Effector memory CD4-positive, alpha-beta T cell (primary cell): Measurements from ENCODE around the gene CACNA1D.

Source experiments
- DNase-seq, 3 donors: peaks; one replicate each; pipeline ENCODE4 v3.0.0-alpha.2; 2020
- H3K27ac ChIP-seq: 2 replicates; pipeline ENCODE4 v1.7.0; 2013; ENCODE audit warnings: mild to moderate bottlenecking, low read length, moderate library complexity; ENCODE audit not compliant: insufficient read depth, poor library complexity, severe bottlenecking
- H3K27me3 ChIP-seq: replicated peaks from 2 replicates; pipeline ENCODE4 v1.7.0; 2013; ENCODE audit warnings: mild to moderate bottlenecking, low read length; ENCODE audit not compliant: insufficient read depth, control insufficient read depth, poor library complexity, severe bottlenecking
- H3K36me3 ChIP-seq: 2 replicates; pipeline ENCODE4 v1.7.0; 2013; ENCODE audit warnings: mild to moderate bottlenecking, low read length, moderate library complexity; ENCODE audit not compliant: control insufficient read depth, insufficient read depth
- H3K4me1 ChIP-seq: 2 replicates; pipeline ENCODE4 v1.7.0; 2013; ENCODE audit warnings: low read length, mild to moderate bottlenecking; ENCODE audit not compliant: control insufficient read depth, insufficient read depth, poor library complexity, severe bottlenecking
- H3K4me3 ChIP-seq: 2 replicates; pipeline ENCODE4 v1.7.0; 2013; ENCODE audit warnings: low read length, low read depth, mild to moderate bottlenecking; ENCODE audit not compliant: insufficient read depth, poor library complexity, severe bottlenecking
- H3K9me3 ChIP-seq: 2 replicates; pipeline ENCODE4 v1.7.0; 2013; ENCODE audit warnings: mild to moderate bottlenecking, low read length, moderate library complexity; ENCODE audit not compliant: control insufficient read depth

The CACNA1D gene

GRCh38 chr3:53775018-53775417, 280.6 kb downstream of the CACNA1D start:
- DNase-seq: no peak
- Histone ChIP-seq H3K9me3 (no peaks in the 10 kb centered on the region), H3K27ac (no peak overlapping the region), H3K27me3 (no peaks in the 10 kb centered on the region), H3K4me1 (no peaks in the 10 kb centered on the region), H3K4me3 (no peak overlapping the region), H3K36me3 (no peaks in the 10 kb centered on the region)

DNA sequence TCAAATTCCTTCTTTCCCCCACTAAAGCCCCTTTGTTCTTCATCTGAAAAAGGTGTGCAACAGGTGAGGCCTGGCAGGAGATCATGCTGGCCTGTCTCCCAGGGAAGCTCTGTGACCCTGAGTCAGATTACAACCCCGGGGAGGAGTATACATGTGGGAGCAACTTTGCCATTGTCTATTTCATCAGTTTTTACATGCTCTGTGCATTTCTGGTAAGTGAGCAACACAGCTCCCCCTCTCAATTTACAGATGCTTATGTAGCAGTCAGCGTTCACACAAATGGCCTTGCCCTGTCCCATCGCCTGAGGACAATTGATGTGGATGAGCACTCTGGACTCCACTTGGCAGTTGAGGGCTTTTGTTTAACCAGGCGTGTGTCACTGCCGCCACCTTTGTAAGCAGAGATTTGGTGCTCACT, 281.4 kb downstream of the CACNA1D start:
- Histone ChIP-seq H3K36me3 (no peaks in the 10 kb centered on the region), H3K27ac (no peak overlapping the region), H3K4me3 (no peak overlapping the region), H3K9me3 (no peaks in the 10 kb centered on the region), H3K4me1 (no peaks in the 10 kb centered on the region), H3K27me3 (no peaks in the 10 kb centered on the region)
- DNase-seq: no peak

DNA sequence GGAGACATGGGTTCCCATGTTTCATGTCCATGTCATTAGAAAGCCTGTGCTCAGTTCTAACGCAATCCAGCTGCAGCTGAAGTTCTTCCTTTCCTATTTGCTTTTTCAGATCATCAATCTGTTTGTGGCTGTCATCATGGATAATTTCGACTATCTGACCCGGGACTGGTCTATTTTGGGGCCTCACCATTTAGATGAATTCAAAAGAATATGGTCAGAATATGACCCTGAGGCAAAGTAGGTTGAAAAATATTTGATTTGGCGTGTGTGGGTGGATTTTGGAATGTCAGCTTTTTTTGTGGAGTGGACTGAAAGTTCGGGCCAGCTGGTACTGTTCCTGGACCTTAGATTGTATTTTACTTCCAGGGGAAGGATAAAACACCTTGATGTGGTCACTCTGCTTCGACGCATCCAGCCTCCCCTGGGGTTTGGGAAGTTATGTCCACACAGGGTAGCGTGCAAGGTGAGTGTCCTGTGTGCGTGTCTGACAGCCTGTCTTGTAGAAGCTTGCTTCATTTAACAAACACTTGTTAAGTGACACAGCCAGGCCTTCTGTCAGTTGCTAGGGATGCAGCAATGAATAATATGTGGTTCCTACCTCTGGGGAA, 282.2 kb downstream of the CACNA1D start:
- H3K9me3 ChIP-seq: no peaks in the 10 kb centered on the region
- DNase-seq: no peak
- H3K27me3 ChIP-seq: no peaks in the 10 kb centered on the region
- no peaks in the 10 kb centered on the region for H3K4me1 ChIP-seq
- H3K27ac ChIP-seq: no peak overlapping the region
- H3K36me3 ChIP-seq: no peaks in the 10 kb centered on the region
- no peak overlapping the region for H3K4me3 ChIP-seq

- H3K27ac ChIP-seq: no peak overlapping the region
- no peaks in the 10 kb centered on the region for H3K27me3 ChIP-seq
- no peak overlapping the region for H3K4me3 ChIP-seq
- no peaks in the 10 kb centered on the region for H3K4me1 ChIP-seq
- no peaks in the 10 kb centered on the region for H3K9me3 ChIP-seq
- H3K36me3 ChIP-seq: no peaks in the 10 kb centered on the region
- DNase-seq: no peak
Measured at GRCh38 chr3:53777468-53777867, 283.1 kb downstream of the CACNA1D start.

DNA sequence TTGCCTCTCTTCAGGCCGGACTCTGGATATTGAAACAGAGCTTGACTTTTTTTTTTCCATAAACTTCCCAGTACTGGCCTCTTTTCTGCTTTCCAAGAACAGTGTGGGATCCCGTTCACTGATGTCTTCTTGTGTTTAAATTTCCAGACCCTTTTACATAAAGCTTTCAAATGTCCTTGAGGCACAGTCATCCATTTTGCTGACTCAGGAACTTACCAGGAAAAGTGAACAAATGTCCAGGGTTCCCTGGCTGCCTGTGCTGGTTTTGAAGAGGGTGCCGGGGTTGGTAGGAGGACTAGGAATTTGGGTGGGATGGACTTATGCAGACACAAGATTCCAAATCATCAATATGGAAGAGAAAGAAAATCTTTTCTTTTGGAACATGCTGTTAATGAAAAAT, 283.7 kb downstream of the CACNA1D start:
- Histone ChIP-seq H3K9me3 (no peaks in the 10 kb centered on the region), H3K27me3 (no peaks in the 10 kb centered on the region), H3K4me3 (no peak overlapping the region), H3K36me3 (no peaks in the 10 kb centered on the region), H3K27ac (no peak overlapping the region), H3K4me1 (no peaks in the 10 kb centered on the region)
- no peak for DNase-seq

DNA sequence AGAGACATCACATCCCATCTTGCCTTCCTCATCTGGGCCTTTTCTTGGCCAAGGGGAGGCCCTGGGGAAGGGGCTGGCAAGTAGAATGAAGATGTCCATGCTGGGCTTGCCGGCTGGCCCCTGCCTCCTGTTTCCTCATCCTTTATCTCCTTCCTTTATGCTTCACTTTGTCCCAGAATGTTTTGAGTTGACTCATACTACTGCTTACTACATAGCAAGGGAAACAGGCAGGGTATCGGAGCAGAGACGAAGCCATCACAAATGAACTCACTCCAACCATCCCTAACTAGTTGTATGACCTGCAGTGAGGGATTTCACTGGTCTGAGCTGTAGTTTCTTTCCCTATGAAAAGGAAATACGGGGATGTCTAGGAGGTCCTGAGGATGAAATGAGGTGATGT, 285.8 kb downstream of the CACNA1D start:
- Histone ChIP-seq H3K27me3 (no peaks in the 10 kb centered on the region), H3K4me3 (no peak overlapping the region), H3K9me3 (no peaks in the 10 kb centered on the region), H3K27ac (no peak overlapping the region), H3K4me1 (no peaks in the 10 kb centered on the region), H3K36me3 (no peaks in the 10 kb centered on the region)
- no peak for DNase-seq

DNA sequence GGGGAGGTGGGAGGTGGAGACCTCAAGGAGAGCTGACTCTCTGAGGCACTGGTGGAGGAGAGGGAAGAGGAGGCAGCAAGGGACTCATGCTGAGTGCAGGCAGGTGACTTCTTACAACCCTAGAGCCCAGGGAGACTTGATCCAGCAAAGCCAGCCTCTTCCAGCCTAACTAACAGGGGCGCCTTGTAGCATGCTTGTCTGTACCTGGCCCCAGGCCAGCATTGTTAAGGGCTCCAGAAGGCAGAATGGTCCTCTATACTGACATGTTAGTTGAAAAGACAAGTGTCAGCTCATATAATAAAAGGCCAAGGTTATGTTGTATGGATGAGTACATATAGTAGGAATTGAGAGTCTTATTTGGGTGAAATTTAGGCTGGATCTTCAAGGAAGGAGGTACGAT, 286.4 kb downstream of the CACNA1D start:
- Histone ChIP-seq H3K4me3 (no peak overlapping the region), H3K4me1 (no peaks in the 10 kb centered on the region), H3K27me3 (no peaks in the 10 kb centered on the region), H3K27ac (no peak overlapping the region), H3K9me3 (no peaks in the 10 kb centered on the region), H3K36me3 (no peaks in the 10 kb centered on the region)
- no peak for DNase-seq

DNA sequence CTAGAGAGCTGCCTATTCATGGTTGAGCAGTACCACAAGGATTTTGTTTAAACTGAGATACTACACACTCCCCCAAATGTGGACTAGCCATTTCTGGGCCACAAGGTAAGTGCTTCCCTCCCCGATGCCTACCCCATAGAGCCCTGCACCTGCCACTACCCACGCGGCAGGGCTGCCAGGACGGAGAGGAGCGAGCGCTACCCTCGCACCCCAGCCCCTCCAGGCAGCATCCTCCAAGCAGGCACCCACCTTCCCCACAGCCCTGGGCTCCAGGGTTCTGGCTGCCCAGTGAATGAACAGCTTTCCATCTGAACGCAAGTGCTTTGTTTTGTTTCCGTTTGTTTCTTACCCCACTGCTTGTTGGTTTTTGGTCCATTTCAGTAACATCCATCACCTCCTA, 292.6 kb downstream of the CACNA1D start:
- DNase-seq: no peak
- H3K4me3 ChIP-seq: no peak overlapping the region
- H3K4me1 ChIP-seq: no peaks in the 10 kb centered on the region
- no peaks in the 10 kb centered on the region for H3K36me3 ChIP-seq
- H3K27ac ChIP-seq: no peak overlapping the region
- H3K27me3 ChIP-seq: no peaks in the 10 kb centered on the region
- H3K9me3 ChIP-seq: no peaks in the 10 kb centered on the region

DNA sequence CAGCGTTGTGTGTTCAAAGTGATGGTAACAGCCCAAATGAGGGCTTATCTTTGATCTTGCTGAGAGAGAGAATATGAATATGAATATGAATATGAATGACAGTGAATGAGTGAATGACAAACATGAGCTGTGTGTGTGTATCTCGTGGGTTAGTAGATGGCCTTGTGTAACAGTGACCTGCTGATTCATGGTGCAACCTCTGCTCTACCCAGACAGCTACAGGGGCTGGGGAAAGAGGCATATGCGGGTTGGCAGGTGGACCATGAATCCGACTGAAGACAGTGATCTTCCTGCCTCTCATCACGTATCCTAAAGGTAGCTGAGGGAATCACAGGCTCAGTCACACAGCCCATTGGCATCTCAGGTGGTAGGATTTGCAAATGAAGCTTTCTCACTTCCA, 293.6 kb downstream of the CACNA1D start:
- Histone ChIP-seq H3K36me3 (no peaks in the 10 kb centered on the region), H3K4me1 (no peaks in the 10 kb centered on the region), H3K27ac (no peak overlapping the region), H3K4me3 (no peak overlapping the region), H3K27me3 (no peaks in the 10 kb centered on the region), H3K9me3 (no peaks in the 10 kb centered on the region)
- DNase-seq: no peak

GRCh38 chr3:53789459-53789858, 295.0 kb downstream of the CACNA1D start:
- no peak for DNase-seq
- H3K36me3 ChIP-seq: no peaks in the 10 kb centered on the region
- H3K27ac ChIP-seq: no peak overlapping the region

More at GRCh38 chr3:53789459-53789858, 295.0 kb downstream of the CACNA1D start:
- Histone ChIP-seq H3K9me3 (no peaks in the 10 kb centered on the region), H3K4me3 (no peak overlapping the region), H3K4me1 (no peaks in the 10 kb centered on the region), H3K27me3 (peaks cover 2% of the 10 kb centered on the region)
